Thyroid gland (tissue), 4 donors: ENCODE results near the gene BCL11B. TPM values are rescaled to one million over a fixed set of nuclear protein-coding genes. Genes with fewer than 3 reads are reported as not detected.

Experiments
- DNase-seq, 2 donors: peaks; one replicate each; pipeline ENCODE4 v3.0.0-alpha.2; 2019
- H3K27ac ChIP-seq, 3 donors: fragments of 200-600 bp; sonication (generic); 1 replicate in 2 of 3; 2 replicates in 1 of 3; pipeline ENCODE4 v1.5.1; 2016 to 2019; ENCODE audit warnings: mild to moderate bottlenecking in 1 of 3, moderate library complexity in 1 of 3
- H3K27me3 ChIP-seq: fragments of 200-600 bp; sonication (generic); one replicate; pipeline ENCODE4 v1.5.1; 2019
- H3K36me3 ChIP-seq, 2 donors: fragments of 200-600 bp; sonication (generic); one replicate each; pipeline ENCODE4 v1.5.1; 2016 to 2019
- H3K4me1 ChIP-seq, 2 donors: fragments of 200-600 bp; sonication (generic); one replicate each; pipeline ENCODE4 v1.5.1; 2017 to 2019
- H3K4me3 ChIP-seq, 3 donors: fragments of 200-600 bp; sonication (generic); replicated peaks in 1 of 3; 1 replicate in 2 of 3; 2 replicates in 1 of 3; pipeline ENCODE4 v1.5.1; 2016; ENCODE audit warnings: mild to moderate bottlenecking in 1 of 3
- H3K9me3 ChIP-seq: fragments of 200-600 bp; sonication (generic); one replicate; pipeline ENCODE4 v1.5.1; 2017
- POLR2A ChIP-seq, 2 donors: fragments of 450-650 bp; IDR thresholded peaks; one replicate each; pipeline ENCODE4 v1.6.1; 2017; ENCODE audit warnings: antibody characterized with exemption in 2 of 2, mild to moderate bottlenecking in 2 of 2, moderate library complexity in 1 of 2
- WGBS, 2 donors: methylation state at CpG; one replicate each; pipeline ENCODE4 v1.1.5; 2017; 5-methylcytosine and 5-hydroxymethylcytosine counted together
- intact Hi-C: fragments of 100-400 bp; cut with DNase I; formaldehyde crosslinking; loops from one replicate; pipeline ENCODE4 v1.15.1; 2023
- total RNA-seq, 4 donors: library from RNA; depleted of rRNA; stranded (reverse); fragments of >200 nt; gene quantifications; one replicate each; pipeline ENCODE4 v1.2.3, GENCODE V29; 2016
- TF ChIP-seq, protein P1 (sequence below), 6 experiments: fragments of 200-600 bp in 3 of 6; fragments of 450-650 bp in 3 of 6; sonication (generic) in 3 of 6; IDR thresholded peaks; one replicate each; pipeline ENCODE4 v1.5.1; 2016 to 2019; ENCODE audit warnings: antibody characterized with exemption in 6 of 6, mild to moderate bottlenecking in 2 of 6, inconsistent platforms in 1 of 6, moderate library complexity in 1 of 6

Gene BCL11B
- total RNA-seq, 4 donors from 2014 or later = 0.81 to 4.3 (median 2.3) TPM

DNA sequence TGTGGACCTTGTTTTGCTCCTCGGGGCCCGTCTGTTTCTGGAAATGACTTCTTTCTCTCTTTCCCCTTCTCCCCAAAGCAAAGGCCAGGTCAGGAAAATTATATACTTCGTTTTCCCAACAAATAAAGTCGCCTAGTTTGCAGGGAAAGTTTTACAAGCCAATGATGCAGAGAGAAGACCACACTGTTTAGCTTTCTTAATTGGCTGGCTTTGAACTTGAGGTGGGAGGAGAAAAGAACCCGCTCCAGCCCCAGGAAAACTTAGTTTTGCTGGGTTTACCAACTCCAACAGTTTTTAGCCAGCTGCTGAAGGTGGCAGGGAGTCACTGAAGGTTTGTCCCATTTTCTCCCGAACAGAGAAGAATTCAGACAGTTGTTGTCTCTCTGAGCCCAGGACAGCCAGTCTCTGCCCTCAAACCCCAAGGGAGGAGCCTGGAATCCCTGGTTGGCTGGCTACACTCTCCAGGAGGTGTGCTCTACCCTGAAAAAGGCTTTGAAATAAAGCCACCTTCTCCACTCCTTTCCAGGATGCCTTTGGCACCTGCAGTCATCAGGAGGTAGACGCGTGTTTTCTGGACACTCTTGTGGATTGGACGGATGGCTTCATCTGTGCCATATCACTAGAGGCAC, 24.8 kb downstream of the BCL11B start:
- no peaks in the 10 kb centered on the region for H3K9me3 ChIP-seq
- no peak overlapping the region for H3K4me3 ChIP-seq
- H3K36me3 ChIP-seq = no peaks in the 10 kb centered on the region
- H3K4me1 ChIP-seq = peaks cover 19 to 36% of the 10 kb centered on the region in 2 donors
- DNase-seq = peak; percentile 41 to 47
- H3K27me3 ChIP-seq = no peaks in the 10 kb centered on the region
- intact Hi-C loops = no loop called here
- peak overlapping the region in 1 of 3 donors; percentile 17 for H3K27ac ChIP-seq
- TF ChIP-seq POLR2A (IDR thresholded peaks at IDR 0.05) = no peak
- TF ChIP-seq, protein P1, sequence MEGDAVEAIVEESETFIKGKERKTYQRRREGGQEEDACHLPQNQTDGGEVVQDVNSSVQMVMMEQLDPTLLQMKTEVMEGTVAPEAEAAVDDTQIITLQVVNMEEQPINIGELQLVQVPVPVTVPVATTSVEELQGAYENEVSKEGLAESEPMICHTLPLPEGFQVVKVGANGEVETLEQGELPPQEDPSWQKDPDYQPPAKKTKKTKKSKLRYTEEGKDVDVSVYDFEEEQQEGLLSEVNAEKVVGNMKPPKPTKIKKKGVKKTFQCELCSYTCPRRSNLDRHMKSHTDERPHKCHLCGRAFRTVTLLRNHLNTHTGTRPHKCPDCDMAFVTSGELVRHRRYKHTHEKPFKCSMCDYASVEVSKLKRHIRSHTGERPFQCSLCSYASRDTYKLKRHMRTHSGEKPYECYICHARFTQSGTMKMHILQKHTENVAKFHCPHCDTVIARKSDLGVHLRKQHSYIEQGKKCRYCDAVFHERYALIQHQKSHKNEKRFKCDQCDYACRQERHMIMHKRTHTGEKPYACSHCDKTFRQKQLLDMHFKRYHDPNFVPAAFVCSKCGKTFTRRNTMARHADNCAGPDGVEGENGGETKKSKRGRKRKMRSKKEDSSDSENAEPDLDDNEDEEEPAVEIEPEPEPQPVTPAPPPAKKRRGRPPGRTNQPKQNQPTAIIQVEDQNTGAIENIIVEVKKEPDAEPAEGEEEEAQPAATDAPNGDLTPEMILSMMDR (IDR thresholded peaks at IDR 0.05) = no peak
- 27 to 33% methylated on average over 9 of the region's 9 CpGs for WGBS, 2 donors

- 5 to 14% methylated on average over 27 to 39 of the region's 40 CpGs for WGBS, 2 donors
- Histone ChIP-seq H3K36me3 (no peaks in the 10 kb centered on the region), H3K4me1 (peaks cover 19 to 42% of the 10 kb centered on the region in 2 donors), H3K4me3 (peak overlapping the region in 2 of 3 donors; percentile 6 to 29), H3K27me3 (no peaks in the 10 kb centered on the region), H3K9me3 (no peaks in the 10 kb centered on the region), H3K27ac (peak overlapping the region in 1 of 3 donors; percentile 84)
- TF ChIP-seq, protein P1 (IDR thresholded peaks at IDR 0.05) = no peak
- TF ChIP-seq POLR2A (IDR thresholded peaks at IDR 0.05) = no peak
- DNase-seq = peak in 1 of 2 donors; percentile 36
- intact Hi-C loops = no loop called here
Measured at GRCh38 chr14:99246536-99247097, 25.4 kb downstream of the BCL11B start.

DNA sequence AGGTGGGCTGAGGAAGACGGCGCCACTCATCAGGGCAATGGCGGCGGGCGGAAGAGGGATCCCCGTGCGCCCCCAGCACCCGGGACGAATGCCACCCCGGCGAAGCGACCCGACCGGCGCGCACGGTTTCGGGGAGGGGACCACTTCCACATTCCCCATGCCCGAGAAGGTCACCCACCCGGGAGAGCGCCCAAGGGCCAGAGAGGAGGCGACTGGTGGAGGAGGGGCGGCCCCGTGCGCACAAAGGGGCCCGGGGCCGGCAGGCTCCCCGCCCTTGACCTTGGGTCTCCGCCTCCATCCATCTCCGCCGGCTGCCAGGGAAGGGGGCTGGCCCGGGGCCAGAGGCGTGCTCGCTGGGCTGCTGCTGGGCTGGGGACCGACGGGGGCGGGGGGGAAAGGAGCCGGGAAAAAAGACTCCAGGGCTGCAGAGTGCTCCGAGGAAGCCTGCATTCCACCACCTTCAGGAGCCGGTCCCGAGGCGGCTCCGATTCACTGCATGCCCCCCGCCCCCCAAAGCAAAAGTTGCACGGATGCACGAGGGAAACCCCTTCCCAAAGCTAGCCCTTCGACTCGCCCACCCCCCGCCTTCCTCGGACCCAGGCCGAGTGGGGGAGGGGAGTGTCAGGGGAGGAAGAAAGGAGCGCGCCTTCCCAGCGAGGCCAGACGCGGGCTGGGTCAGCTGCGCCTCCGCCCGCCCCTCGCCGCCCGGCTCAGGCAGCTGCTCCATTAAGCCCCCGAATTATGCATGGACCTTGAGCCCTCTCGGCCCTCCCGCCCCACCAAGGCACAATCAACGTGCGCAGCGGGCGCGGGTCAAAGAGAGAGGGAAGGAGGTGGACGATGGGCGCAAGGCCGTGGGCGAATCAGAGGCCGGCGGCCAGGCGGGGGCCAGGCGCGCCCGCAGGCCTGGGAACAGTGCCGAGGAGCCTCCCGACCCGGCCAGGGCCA, 26.2 kb downstream of the BCL11B start:
- Histone ChIP-seq H3K4me3 (peak overlapping the region in 2 of 3 donors; percentile 25 to 29), H3K9me3 (no peaks in the 10 kb centered on the region), H3K4me1 (peaks cover 26 to 49% of the 10 kb centered on the region in 2 donors), H3K27me3 (no peaks in the 10 kb centered on the region), H3K36me3 (no peaks in the 10 kb centered on the region), H3K27ac (peak overlapping the region; percentile 71 to 93 (median 84))
- no peak for TF ChIP-seq POLR2A (IDR thresholded peaks at IDR 0.05)
- TF ChIP-seq, protein P1 (IDR thresholded peaks at IDR 0.05) = no peak
- intact Hi-C loops = no loop called here
- peak; percentile 84 to 86 for DNase-seq
- WGBS, 2 donors = 1 to 7% methylated on average over 23 to 50 of the region's 83 CpGs

DNA sequence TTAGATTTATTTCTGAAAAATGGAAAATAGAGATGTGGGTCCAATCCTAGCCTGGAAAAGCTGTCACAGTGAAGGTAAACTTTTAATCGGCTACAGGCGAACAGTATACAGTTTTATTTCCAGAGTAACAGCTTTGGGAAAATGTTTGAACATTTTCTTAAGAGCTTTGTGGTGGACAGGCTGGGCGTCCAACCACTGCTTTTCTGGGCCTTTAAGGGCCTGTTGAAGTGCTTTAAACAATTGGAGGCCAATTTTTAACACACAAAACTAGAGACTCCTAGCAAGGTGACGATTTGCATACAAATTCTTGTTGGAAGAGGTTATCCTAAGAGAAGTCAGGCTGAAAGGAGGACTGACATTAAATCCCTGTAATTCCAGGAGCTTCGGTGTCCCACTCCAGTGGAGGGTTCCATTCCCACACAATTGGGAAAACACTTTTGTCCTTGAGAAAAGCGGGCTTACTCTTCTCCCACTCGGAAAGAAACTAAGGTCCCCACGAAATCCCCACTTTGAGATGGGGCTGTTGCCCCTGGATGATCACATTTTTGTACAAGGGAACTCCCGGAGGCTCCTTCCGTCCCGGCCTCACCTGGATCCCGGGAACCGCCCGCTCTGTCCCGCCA, 26.9 kb downstream of the BCL11B start:
- no peaks in the 10 kb centered on the region for H3K9me3 ChIP-seq
- intact Hi-C loops = no loop called here
- WGBS, 2 donors = 16 to 29% methylated on average over 8 to 14 of the region's 15 CpGs
- peaks cover 27 to 49% of the 10 kb centered on the region in 2 donors for H3K4me1 ChIP-seq
- TF ChIP-seq POLR2A (IDR thresholded peaks at IDR 0.05) = peak in 1 of 2 donors; percentile 6
- TF ChIP-seq, protein P1 (IDR thresholded peaks at IDR 0.05) = no peak
- no peaks in the 10 kb centered on the region for H3K36me3 ChIP-seq
- DNase-seq = peak; percentile 49 to 52
- H3K27me3 ChIP-seq = no peaks in the 10 kb centered on the region
- peak overlapping the region in 2 of 3 donors; percentile 25 to 29 for H3K4me3 ChIP-seq
- peak overlapping the region; percentile 71 to 93 (median 84) for H3K27ac ChIP-seq
